Measurements from ENCODE around the gene SAE1. TPM values are rescaled to one million over a fixed set of nuclear protein-coding genes. Genes with fewer than 3 reads are reported as not detected.
A peak's percentile ranks its signal among the peaks of the same experiment; 100 is the strongest.

Gene SAE1
- polyA plus RNA-seq, 2 of the 4 experiments (the other 2 are of a cell fraction): 206 to 249 TPM

GRCh38 chr19:47210689-47211316 is 80.2 kb downstream of the SAE1 start (continued):
- no peak for TF ChIP-seq PHF8 (IDR thresholded peaks at IDR 0.05; ENCODE audit: borderline replicate concordance, low read depth)
- no peak for TF ChIP-seq EHMT2 (IDR thresholded peaks at IDR 0.05; ENCODE audit: low read depth)
- TF ChIP-seq ZSCAN20 (CRISPR knock-in tag; IDR thresholded peaks at IDR 0.05): no peak
- no peak for TF ChIP-seq EP300 (IDR thresholded peaks at IDR 0.05)
- 0 out of 2 replicates have a peak, but pooled peaks have one; percentile 20 for TF ChIP-seq MYC (IDR thresholded peaks at IDR 0.05; ENCODE audit: borderline replicate concordance, low read length)
- TF ChIP-seq MAFK (IDR thresholded peaks at IDR 0.05; ENCODE audit: partially characterized antibody): no peak
- no peak for TF ChIP-seq REST (IDR thresholded peaks at IDR 0.05)
- no peak for TF ChIP-seq NFE2L2 (conservative IDR thresholded peaks at IDR 0.05; ENCODE audit: low read length)
- peak; percentile 94 for TF ChIP-seq SMC3 (IDR thresholded peaks at IDR 0.05)
- no peak for TF ChIP-seq KDM5A (IDR thresholded peaks at IDR 0.05)
- no peak for TF ChIP-seq RARB (CRISPR knock-in tag; IDR thresholded peaks at IDR 0.05)
- TF ChIP-seq CHD2 (IDR thresholded peaks at IDR 0.05; ENCODE audit: low read length, partially characterized antibody): no peak
- peak; percentile 39 for TF ChIP-seq USF2 (IDR thresholded peaks at IDR 0.05)
- no peak for TF ChIP-seq HMGXB4 (CRISPR knock-in tag; IDR thresholded peaks at IDR 0.05; ENCODE audit: borderline replicate concordance)
- TF ChIP-seq MAX (IDR thresholded peaks at IDR 0.05): peak; percentile 63
- TF ChIP-seq POLR2A (IDR thresholded peaks at IDR 0.05; ENCODE audit: low read length): no peak

- ChIA-PET POLR2A (interaction anchor here (1.1 to 1.2 kb wide), 2 partner anchors 10 to 28 kb away, joined by 3 to 6 read pairs; no protein-coding TSS in a partner anchor), CTCF (interaction anchor here (0.7 to 24.7 kb wide), 5 partner anchors 10 to 202 kb away, joined by 3 to 893 read pairs (median 4); partner anchors contain the start of gene CCDC9)
- WGBS (ENCODE audit: missing lambda C conversion rate): 96% methylated on average over 5 of the region's 5 CpGs
- no peak overlapping the region for H3K4me3 ChIP-seq
- no peak for DNase-seq (ENCODE audit: low read depth in 1 of 2, low spot score in 1 of 2)
- no peak for FAIRE-seq
- no peak overlapping the region for H3K27ac ChIP-seq
- H3K4me1 ChIP-seq: peaks cover 10% of the 10 kb centered on the region
- H3K4me2 ChIP-seq: no peak overlapping the region
- TF ChIP-seq POLR2AphosphoS2 (conservative IDR thresholded peaks at IDR 0.05; ENCODE audit: low read length): no peak
- no peak for TF ChIP-seq MAFK (IDR thresholded peaks at IDR 0.05; ENCODE audit: partially characterized antibody)
- TF ChIP-seq RARB (CRISPR knock-in tag; IDR thresholded peaks at IDR 0.05): no peak
- no peak for TF ChIP-seq BHLHE40 (IDR thresholded peaks at IDR 0.05; ENCODE audit: low read depth, low read length)
- no peak for TF ChIP-seq ZSCAN20 (CRISPR knock-in tag; IDR thresholded peaks at IDR 0.05)
- TF ChIP-seq HOXB13 (CRISPR knock-in tag; IDR thresholded peaks at IDR 0.05; ENCODE audit: low read depth): no peak
- no peak for TF ChIP-seq FOSB (CRISPR knock-in tag; IDR thresholded peaks at IDR 0.05)
- no peak for TF ChIP-seq RCOR1 (IDR thresholded peaks at IDR 0.05; ENCODE audit: low read depth, low read length)
- TF ChIP-seq EP300 (IDR thresholded peaks at IDR 0.05): no peak
- TF ChIP-seq RAD21 (conservative IDR thresholded peaks at IDR 0.05 in 1 of 2, IDR thresholded peaks at IDR 0.05 in 1 of 2): no peak
- TF ChIP-seq BCL3 (IDR thresholded peaks at IDR 0.05): no peak
- H3K9me3 ChIP-seq: no peaks in the 10 kb centered on the region
- ATAC-seq: no peak
Measured at GRCh38 chr19:47215581-47215980, 84.9 kb downstream of the SAE1 start.
